Kidney (tissue), 14 donors: Measurements from ENCODE around the gene FAM149B1. TPM values are rescaled to one million over a fixed set of nuclear protein-coding genes. Genes with fewer than 3 reads are reported as not detected.

ENCODE experiments used
- DNase-seq, 5 donors: peaks; one replicate each; pipeline ENCODE4 v3.0.0-alpha.2; 2013 to 2020
- FAIRE-seq: peaks from 2 replicates; lab custom pipeline; 2012; peaks lifted over from hg19 to GRCh38; lab: Jason Lieb, UNC
- H3K27ac ChIP-seq, 2 donors: one replicate each; pipeline ENCODE4 v1.7.0; 2013; ENCODE audit warnings: low read depth in 2 of 2, low read length in 2 of 2, inconsistent platforms in 1 of 2
- H3K27me3 ChIP-seq: one replicate; pipeline ENCODE4 v1.7.1; 2013; ENCODE audit warnings: low read length, inconsistent platforms; ENCODE audit not compliant: control insufficient read depth, insufficient read depth
- H3K36me3 ChIP-seq, 3 donors: one replicate each; pipeline versions ENCODE4 v1.7.0 to v1.7.1; 2013; ENCODE audit warnings: low read length in 3 of 3, control low read depth in 1 of 3, inconsistent platforms in 1 of 3; ENCODE audit not compliant: insufficient read depth in 3 of 3, control insufficient read depth in 2 of 3
- H3K4me1 ChIP-seq, 3 donors: one replicate each; pipeline versions ENCODE4 v1.7.0 to v1.7.1; 2013; ENCODE audit warnings: low read length in 3 of 3, inconsistent platforms in 1 of 3, low read depth in 1 of 3; ENCODE audit not compliant: control insufficient read depth in 2 of 3, insufficient read depth in 2 of 3
- H3K4me3 ChIP-seq, 3 donors: one replicate each; pipeline versions ENCODE4 v1.7.0 to v1.8.1; 2013; ENCODE audit warnings: low read length in 3 of 3, control low read depth in 1 of 3, inconsistent platforms in 1 of 3
- H3K9ac ChIP-seq, 3 donors: one replicate each; pipeline versions ENCODE4 v1.7.0 to v1.7.1; 2013; ENCODE audit warnings: low read length in 3 of 3, control low read depth in 1 of 3, inconsistent platforms in 1 of 3
- H3K9me3 ChIP-seq, 3 donors: one replicate each; pipeline versions ENCODE4 v1.7.0 to v1.7.1; 2013; ENCODE audit warnings: low read length in 3 of 3, control low read depth in 1 of 3, inconsistent platforms in 1 of 3; ENCODE audit not compliant: control insufficient read depth in 2 of 3, insufficient read depth in 1 of 3
- intact Hi-C: fragments of 100-400 bp; cut with DNase I; formaldehyde crosslinking; loops from one replicate; pipeline ENCODE4 v1.11.1; 2022
- polyA plus RNA-seq: library from polyadenylated mRNA; stranded (reverse); fragments of 350-450 nt; fragmentation: Illumina TruSeq; extraction: RNeasy Lipid Tissue Mini Kit (QIAGEN cat#74804); gene quantifications from one replicate; pipeline ENCODE4 v1.2.3, GENCODE V29; 2014; ENCODE audit warnings: low read depth, low replicate concordance; ENCODE audit not compliant: insufficient read depth
- total RNA-seq: library from RNA; stranded (reverse); fragmentation: NEBNext Ultra II Directional; extraction: Animal tissue kit (Norgen Biotek cat#: 25700); gene quantifications from one replicate; pipeline ENCODE4 v1.2.1, GENCODE V29; 2021
- TF ChIP-seq, protein P1 (sequence below): IDR thresholded peaks from 3 replicates; pipeline ENCODE4 v1.5.1; 2012; ENCODE audit warnings: mild to moderate bottlenecking, moderate library complexity, borderline replicate concordance; ENCODE audit not compliant: insufficient read depth; ENCODE audit errors: extremely low read depth
- donor health status: control.
- donor health status: control.
- donor health status: control.
- donor health status: control.
- donor health status: control.
- donor health status: DM: yes; HTN: yes; CAD: no.
- donor health status: Normal renal cell carcinoma (clear cell type).

FAM149B1 gene
- total and polyA plus RNA-seq, 2 donors from 2014 or later: 21.7 to 24.9 TPM

DNA sequence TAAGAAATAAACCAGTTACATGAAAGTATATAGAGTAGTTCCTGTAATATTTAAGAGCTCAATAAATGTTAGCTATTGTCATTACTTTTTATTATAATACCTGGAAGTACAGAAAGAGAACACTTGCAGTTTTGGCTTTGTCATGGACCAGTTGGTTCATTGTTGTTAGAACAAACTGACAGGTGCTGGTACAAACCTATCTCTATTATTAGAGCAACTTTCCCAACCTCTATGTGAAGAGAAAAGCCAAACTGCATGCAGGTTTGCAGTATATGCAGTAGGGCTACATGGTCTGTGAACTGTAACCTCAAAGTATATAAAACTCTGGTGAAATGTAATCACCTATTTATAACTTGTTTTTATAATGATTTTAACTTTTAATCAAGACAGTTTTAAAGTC lies 58.7 kb downstream of the FAM149B1 start:
- DNase-seq (no peak), FAIRE-seq (no peak)

DNA sequence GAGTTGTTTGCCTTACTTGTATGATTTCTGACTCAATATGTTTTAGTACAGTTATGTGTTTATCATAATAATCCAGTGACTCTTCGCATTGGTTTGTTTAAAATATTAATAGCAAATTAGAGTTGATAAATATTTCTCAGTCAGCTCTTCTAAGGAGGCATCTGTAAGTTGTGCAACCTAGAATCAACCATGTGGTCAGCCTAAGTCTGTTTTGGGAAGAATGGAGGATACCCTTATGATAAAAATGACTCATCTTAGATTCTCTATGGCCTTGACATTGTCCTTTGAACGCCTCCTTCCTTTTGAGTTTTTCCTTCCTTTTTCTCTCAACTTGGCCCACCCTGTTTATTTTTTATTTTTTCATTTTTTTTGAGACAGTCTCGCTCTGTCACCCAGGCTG lies 60.3 kb downstream of the FAM149B1 start:
- peaks cover 4 to 37% (median 8%) of the 10 kb centered on the region in 3 donors for H3K36me3 ChIP-seq
- FAIRE-seq: no peak
- TF ChIP-seq, protein P1, sequence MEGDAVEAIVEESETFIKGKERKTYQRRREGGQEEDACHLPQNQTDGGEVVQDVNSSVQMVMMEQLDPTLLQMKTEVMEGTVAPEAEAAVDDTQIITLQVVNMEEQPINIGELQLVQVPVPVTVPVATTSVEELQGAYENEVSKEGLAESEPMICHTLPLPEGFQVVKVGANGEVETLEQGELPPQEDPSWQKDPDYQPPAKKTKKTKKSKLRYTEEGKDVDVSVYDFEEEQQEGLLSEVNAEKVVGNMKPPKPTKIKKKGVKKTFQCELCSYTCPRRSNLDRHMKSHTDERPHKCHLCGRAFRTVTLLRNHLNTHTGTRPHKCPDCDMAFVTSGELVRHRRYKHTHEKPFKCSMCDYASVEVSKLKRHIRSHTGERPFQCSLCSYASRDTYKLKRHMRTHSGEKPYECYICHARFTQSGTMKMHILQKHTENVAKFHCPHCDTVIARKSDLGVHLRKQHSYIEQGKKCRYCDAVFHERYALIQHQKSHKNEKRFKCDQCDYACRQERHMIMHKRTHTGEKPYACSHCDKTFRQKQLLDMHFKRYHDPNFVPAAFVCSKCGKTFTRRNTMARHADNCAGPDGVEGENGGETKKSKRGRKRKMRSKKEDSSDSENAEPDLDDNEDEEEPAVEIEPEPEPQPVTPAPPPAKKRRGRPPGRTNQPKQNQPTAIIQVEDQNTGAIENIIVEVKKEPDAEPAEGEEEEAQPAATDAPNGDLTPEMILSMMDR: no peak

More for the DNA sequence above, 58.7 kb downstream of the FAM149B1 start:
- no peaks in the 10 kb centered on the region for H3K9me3 ChIP-seq
- no peaks in the 10 kb centered on the region for H3K4me1 ChIP-seq
- intact Hi-C loops: no loop called here
- no peaks in the 10 kb centered on the region for H3K27me3 ChIP-seq
- TF ChIP-seq, protein P1: no peak
- no peak overlapping the region for H3K9ac ChIP-seq
- no peak overlapping the region for H3K27ac ChIP-seq
- H3K4me3 ChIP-seq: no peak overlapping the region
- peaks cover 4 to 25% (median 8%) of the 10 kb centered on the region in 3 donors for H3K36me3 ChIP-seq

DNA sequence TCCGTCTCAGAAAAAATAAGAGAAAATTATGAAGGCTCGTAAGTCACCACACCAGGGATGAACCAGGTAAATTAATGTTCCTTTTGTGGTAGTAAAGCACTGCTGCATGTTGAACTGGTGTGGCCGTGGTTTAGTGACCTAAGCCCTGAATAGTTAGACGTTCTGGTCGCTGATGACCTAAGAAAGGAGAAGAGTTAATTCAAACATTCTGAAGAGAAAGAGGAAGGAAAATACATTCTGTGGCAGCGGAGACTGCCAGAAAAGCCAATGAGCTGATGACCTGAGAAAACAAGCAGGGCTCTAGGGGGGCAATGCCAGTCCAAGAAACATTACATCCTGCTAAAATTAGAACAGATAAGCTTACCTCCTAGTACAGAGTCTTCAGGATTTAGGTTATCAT lies 61.6 kb downstream of the FAM149B1 start:
- H3K27me3 ChIP-seq: no peaks in the 10 kb centered on the region
- no peaks in the 10 kb centered on the region for H3K4me1 ChIP-seq
- no peak for FAIRE-seq
- DNase-seq: no peak
- H3K9ac ChIP-seq: no peak overlapping the region
- no peaks in the 10 kb centered on the region for H3K9me3 ChIP-seq
- intact Hi-C loops: no loop called here
- peaks cover 4 to 37% (median 8%) of the 10 kb centered on the region in 3 donors for H3K36me3 ChIP-seq
- H3K27ac ChIP-seq: no peak overlapping the region
- TF ChIP-seq, protein P1: no peak
- H3K4me3 ChIP-seq: no peak overlapping the region

More for the DNA sequence above, 60.3 kb downstream of the FAM149B1 start:
- no peak overlapping the region for H3K27ac ChIP-seq
- no peaks in the 10 kb centered on the region for H3K27me3 ChIP-seq
- no peak overlapping the region for H3K4me3 ChIP-seq
- intact Hi-C loops: no loop called here
- H3K9me3 ChIP-seq: no peaks in the 10 kb centered on the region
- H3K9ac ChIP-seq: no peak overlapping the region
- no peak for DNase-seq
- no peaks in the 10 kb centered on the region for H3K4me1 ChIP-seq

DNA sequence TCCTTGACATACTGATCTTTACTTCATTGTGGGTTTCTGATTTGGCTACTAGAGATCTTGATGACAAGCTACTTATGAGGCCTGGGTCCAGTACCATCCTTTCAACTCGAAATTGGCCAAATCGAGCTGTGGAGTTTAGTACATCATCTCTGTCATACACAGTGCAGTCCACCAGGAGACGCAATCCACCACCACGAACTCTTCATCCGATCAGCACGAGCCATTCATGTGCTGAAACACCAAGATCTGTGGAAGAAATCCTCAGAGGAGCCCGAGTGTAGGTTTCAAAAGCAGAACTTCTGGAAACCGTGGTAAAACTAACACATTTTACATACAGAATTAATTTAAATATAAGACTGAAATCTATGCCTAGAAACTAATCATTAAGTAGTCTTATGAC lies 65.0 kb downstream of the FAM149B1 start:
- DNase-seq (no peak), FAIRE-seq (no peak)
- Histone ChIP-seq H3K27me3 (no peaks in the 10 kb centered on the region), H3K4me3 (no peak overlapping the region), H3K9ac (no peak overlapping the region), H3K27ac (no peak overlapping the region), H3K9me3 (no peaks in the 10 kb centered on the region), H3K4me1 (no peaks in the 10 kb centered on the region), H3K36me3 (peaks cover 2 to 42% (median 8%) of the 10 kb centered on the region in 3 donors)
- intact Hi-C loops: no loop called here
- TF ChIP-seq, protein P1: no peak
